G401 (cell line): ENCODE results near the gene SLC29A1. TPM values are rescaled to one million over a fixed set of nuclear protein-coding genes. Genes with fewer than 3 reads are reported as not detected.
A peak's percentile ranks its signal among the peaks of the same experiment; 100 is the strongest.

Source experiments
- DNase-seq: peaks from one replicate; pipeline ENCODE4 v3.0.0-alpha.2; 2015; ENCODE audit warnings: low spot score
- in situ Hi-C: cut with HindIII; loops from 2 replicates; pipeline ENCODE4 v1.10.0; 2016; ENCODE audit warnings: low sequenced_read_pairs, mixed read lengths
- total RNA-seq: library from RNA; depleted of rRNA; stranded (reverse); fragments of >200 nt; shearing (Covaris generic); gene quantifications from 2 replicates; pipeline ENCODE4 v1.2.3, GENCODE V29; 2014

Gene SLC29A1
- total RNA-seq, 1 experiment from 2014 or later = 46.1 TPM

DNA sequence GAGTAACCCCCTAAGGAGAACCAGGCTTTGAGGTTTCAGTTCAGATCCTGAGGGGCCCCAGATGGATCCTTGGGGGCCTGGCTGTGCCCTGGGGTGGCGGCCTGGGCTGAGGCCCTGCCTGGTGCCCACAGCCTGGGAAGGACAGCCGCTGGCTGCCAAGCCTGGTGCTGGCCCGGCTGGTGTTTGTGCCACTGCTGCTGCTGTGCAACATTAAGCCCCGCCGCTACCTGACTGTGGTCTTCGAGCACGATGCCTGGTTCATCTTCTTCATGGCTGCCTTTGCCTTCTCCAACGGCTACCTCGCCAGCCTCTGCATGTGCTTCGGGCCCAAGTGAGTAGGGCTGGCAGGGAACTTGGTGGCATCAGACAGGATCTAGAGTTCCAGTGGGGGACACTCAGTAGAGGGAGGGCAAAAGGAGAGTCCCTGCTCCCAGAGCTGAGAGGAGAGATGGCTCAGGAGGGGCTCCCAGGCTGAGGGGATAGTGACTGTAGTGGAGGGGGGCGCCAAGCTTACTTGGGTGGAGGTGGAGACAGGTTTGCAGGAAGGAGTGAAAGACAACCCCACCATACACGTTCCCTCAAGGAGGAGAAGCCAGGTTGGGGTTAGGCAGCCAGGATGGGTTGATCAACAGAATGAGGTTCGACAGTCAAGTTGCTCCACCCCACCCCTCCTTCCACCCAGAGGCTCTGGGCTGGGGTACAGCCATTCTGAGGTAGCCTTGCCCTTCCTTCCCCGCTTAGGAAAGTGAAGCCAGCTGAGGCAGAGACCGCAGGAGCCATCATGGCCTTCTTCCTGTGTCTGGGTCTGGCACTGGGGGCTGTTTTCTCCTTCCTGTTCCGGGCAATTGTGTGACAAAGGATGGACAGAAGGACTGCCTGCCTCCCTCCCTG lies 9.5 kb downstream of the SLC29A1 start:
- in situ Hi-C loops = loop anchor here (10.0 kb wide), 1 partner anchor 88 kb away; no protein-coding TSS in a partner anchor
- no peak for DNase-seq

DNA sequence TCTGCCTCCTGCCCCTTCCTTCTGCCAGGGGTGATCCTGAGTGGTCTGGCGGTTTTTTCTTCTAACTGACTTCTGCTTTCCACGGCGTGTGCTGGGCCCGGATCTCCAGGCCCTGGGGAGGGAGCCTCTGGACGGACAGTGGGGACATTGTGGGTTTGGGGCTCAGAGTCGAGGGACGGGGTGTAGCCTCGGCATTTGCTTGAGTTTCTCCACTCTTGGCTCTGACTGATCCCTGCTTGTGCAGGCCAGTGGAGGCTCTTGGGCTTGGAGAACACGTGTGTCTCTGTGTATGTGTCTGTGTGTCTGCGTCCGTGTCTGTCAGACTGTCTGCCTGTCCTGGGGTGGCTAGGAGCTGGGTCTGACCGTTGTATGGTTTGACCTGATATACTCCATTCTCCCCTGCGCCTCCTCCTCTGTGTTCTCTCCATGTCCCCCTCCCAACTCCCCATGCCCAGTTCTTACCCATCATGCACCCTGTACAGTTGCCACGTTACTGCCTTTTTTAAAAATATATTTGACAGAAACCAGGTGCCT lies 10.2 kb downstream of the SLC29A1 start:
- in situ Hi-C loops = loop anchor here (10.0 kb wide), 1 partner anchor 89 kb away; no protein-coding TSS in a partner anchor
- DNase-seq = no peak

DNA sequence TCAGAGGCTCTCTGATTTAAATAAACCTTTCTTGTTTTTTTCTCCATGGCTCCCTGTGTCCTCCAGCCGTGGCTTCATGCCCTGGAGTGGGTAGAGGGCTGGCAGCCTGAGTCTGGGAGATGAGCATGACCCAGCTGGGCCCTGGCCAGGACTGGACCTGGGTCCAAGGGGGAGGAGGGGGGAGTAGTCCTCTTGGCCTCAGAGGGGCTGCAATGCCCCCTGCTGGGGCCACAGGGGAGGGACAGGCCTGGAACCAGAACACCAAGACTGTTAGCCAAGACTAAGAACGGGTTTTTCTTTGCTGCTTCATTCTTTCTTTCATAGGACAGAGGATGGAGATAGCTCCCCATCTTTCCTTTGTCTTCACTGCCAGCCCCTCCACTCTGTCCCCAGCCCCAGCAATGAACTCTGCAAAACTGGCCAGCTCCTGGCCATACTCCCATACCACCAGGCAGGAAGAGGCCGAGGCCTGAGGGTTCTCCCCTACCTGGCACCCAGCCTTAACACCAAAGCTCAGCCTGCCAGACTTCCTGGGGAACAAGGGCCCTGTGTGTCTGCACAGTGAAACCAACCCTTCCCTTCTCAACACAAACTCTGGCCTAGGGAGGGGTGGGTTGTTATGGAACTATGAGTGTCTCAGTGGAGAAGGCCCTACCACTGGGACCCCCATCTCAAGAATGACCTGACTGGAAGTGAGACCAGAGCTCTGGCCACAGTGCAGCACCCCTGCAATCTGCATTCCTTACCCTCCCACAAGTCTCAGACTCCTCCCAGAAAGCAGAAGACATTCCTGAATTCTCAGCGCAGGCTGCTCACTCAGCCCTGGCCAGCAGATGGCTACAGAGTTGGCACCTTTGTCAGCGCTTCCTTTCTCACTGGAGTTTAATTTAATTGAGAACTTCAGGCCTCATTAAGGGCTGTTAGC lies 11.0 kb downstream of the SLC29A1 start:
- peak; percentile 89 for DNase-seq
- in situ Hi-C loops = loop anchor here (10.0 kb wide), 1 partner anchor 90 kb away; no protein-coding TSS in a partner anchor

DNA sequence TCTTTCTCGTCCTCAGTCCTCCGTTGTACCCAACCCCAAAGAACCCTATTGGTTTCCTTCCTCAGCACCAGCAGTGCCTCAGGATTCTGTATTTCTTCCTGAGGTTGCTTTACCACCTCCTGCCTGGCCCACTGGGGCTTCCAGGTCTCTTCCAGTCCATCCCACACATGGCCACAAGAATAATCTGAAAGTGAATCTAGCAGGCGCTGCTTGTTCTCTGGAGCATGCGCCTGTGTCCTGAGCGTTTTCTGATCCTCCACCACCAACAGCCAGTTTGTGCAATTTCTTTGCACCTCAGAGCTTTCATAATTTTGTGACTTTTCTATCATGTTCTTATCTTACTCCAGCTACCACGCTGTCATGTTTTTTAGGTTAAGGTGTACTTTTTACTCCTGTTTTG lies 11.9 kb downstream of the SLC29A1 start:
- DNase-seq = no peak
- in situ Hi-C loops = loop anchor here (10.0 kb wide), 1 partner anchor 90 kb away; no protein-coding TSS in a partner anchor

DNA sequence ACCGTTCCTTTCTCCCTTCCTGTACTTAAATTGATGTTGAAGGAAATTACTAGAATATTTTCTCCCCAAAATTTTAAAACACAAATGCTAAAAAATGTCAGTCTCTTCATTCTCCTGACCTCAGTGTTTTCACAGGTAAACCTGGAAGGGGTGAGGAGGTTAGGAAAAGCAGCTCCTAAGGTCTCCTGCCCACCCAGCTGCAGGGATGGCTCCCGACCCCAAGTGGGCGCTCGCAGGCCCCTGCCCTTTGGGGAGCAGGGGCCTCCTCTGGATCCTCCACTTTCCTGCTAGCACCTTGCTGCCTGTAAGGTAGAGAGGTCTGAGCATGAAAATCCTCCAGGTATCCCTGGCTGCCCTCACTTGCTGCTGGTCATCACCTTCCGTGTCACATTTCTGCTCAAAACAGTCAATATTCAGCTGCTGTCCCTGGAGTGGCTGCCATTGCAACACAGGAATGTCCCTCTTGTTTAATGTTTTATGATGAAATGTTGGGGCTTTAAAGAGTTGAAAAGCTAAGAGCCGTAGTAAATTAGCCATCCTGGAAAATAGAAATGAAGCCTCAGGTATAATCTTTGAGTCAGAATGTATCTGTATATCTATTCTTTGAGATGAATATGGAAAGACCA lies 12.6 kb downstream of the SLC29A1 start:
- no peak for DNase-seq
- in situ Hi-C loops = loop anchor here (10.0 kb wide), 1 partner anchor 91 kb away; no protein-coding TSS in a partner anchor

DNA sequence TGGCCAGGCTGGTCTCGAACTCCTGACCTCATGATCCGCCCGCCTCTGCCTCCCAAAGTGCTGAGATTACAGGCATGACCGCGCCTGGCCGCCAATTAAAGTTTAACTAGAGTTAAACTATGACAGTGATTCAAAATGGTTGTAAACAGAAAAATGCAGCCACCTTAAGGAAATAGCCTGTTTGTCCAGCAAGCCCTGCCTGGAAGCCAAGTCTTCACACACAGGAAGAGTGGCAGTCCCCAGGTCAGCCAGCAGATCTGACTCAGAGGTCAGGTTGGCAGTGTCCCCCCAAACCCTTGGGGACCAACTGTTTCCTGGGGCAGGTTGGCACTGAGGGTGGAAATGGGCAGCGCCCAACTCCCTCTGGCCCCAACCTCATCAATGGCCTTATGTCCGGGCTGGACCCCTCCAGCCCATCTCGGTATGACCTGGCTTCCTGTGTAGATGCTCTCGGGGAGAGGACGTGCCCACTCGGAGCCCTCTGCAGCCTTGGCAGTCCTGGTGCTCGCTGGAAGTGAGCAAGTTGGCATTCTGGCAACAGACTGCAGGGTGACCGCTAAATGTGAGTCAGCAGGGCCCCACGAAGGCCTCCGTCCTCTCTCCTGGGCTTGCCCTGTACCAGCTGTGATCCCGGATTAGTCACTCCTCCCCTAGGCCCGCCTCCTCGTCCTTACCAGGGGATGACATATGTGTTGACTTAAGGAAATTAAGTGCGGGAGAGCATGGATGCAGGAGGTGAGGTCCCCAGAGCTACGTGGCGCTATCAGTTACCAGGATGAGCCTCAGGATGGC lies 13.8 kb downstream of the SLC29A1 start:
- peak; percentile 86 for DNase-seq
- in situ Hi-C loops = loop anchor here (10.0 kb wide), 1 partner anchor 92 kb away; no protein-coding TSS in a partner anchor

DNA sequence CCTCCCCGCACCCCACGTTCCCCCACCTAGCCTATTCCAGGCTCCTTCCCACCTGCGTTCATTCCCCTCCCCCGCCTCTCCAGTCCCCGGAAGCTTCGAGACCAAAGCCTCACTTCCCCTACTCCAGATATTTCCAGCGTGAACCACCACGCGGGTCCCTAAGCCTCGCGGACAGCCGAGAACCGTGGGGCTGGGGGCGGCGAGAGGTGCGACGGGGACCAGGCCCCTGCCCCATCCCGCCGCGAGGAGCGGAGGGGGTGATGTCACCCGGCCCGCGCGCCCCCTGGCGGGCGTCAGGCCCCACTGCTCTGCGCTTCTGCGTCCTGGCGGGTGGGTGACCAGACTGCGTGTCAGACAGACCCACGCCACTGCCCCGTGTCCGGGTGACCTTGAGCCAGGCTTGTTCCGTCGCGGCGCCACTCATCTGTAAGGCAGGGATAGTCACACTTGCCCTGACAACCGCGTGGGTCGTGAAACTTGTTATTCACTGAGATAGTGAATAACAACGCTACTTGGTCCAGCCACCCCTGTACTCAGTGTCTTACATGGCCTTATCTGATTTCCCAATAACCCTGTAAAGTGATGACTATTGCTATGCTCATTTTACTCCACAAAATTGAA lies 14.5 kb downstream of the SLC29A1 start:
- in situ Hi-C loops = loop anchor here (10.0 kb wide), 1 partner anchor 93 kb away; no protein-coding TSS in a partner anchor
- DNase-seq = peak; percentile 78

DNA sequence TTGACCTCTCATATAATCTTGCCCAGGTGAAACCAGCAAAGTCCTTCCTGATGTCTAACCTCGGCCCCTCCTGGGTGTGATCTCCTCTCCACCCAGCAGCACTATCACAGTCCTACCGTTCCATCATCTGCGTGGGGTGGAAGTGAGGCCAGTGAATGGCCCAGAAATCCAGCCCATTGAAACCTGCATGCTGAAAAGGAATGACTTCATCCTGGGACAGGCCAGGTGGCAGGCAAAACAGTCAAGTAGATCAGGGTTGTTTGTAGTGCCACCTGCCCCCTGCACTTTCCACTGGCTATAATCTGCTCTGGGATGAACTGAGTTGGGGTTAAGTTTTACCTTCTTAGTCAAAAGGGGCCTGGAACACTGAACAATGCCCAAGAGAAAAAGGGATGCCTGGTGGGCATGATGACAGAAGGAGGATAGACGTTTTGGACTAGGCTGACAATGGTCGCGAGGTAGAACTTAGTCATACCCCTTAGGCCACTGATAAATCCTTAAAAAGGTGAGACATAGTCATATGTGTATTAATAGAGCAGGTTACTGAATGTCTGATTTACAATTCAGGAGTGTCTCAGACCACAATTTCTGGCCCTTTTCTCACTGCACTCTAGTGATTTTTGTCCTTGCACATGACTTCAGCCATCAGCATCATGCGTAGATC lies 15.4 kb downstream of the SLC29A1 start:
- DNase-seq = no peak
- in situ Hi-C loops = loop anchor here (10.0 kb wide), 1 partner anchor 94 kb away; no protein-coding TSS in a partner anchor

DNA sequence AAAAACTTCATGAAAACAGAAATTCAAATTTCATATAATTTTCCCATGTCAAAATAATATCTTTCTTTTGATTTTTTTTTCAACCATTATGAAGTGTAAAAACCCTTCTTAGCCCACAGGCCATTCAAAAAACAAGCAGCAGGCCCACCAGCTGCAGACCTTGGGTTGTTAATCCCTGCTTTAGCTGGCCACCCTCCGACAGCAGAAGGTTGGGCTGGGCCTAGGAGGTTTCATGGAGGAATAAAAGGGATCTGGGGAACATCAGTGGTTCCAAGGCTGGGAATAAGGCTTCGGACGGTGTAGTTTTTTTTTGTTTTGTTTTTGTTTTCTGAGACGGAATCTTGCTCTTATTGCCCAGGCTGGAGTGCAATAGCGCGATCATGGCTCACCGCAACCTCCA lies 19.9 kb downstream of the SLC29A1 start:
- no peak for DNase-seq
- in situ Hi-C loops = no loop called here

DNA sequence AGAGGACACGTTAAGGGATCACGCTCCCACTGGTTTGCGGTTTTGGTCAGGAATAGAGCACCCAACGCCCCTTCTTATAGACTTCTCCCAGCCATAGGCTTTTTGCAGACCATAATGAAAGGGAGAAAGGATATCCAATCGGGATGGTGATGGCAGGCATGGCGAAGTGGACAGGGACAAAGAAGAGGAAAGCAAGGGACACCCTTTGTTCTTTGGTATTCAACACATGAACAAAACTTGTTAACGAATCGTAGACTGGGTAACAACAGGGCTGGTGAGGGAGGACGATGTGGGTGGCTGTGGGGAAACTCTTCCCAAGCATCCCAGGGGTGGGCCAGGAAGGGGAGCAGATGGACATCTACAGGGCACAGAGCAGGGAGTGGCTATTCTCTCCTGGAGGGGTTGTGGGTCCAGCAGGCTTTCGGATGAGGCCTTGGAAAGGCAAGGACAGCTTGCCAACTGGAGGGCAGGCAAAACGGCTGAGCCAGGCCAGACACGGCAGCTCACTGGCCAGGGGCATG lies 22.1 kb downstream of the SLC29A1 start:
- in situ Hi-C loops = no loop called here
- no peak for DNase-seq

DNA sequence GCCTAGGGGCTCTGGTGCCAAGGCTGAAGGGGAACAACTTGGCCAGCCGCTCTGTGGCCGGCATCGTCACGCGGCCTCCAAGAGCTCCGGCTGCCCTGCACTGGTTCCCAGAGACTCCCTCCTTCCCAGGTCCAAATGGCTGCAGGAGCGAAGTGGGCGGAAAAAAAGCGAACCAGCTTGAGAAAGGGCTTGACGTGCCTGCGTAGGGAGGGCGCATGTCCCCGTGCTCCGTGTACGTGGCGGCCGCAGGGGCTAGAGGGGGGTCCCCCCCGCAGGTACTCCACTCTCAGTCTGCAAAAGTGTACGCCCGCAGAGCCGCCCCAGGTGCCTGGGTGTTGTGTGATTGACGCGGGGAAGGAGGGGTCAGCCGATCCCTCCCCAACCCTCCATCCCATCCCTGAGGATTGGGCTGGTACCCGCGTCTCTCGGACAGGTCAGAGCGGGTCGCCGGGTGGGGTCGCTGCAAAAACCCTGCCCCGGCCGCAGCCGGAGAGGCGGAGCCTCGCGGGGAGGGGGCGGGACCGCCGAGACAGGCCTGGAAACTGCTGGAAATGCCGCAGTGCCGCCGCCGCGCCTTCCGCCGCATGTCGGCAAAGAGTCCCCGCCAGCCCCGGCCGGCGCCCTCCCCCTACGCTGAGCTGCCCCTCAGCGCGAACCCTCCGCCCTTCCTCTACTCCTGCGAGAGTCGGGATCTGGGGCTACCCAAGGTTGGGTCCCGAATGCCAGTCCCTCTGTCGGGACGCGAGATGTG lies 22.7 kb downstream of the SLC29A1 start:
- in situ Hi-C loops = no loop called here
- DNase-seq = peak; percentile 87

DNA sequence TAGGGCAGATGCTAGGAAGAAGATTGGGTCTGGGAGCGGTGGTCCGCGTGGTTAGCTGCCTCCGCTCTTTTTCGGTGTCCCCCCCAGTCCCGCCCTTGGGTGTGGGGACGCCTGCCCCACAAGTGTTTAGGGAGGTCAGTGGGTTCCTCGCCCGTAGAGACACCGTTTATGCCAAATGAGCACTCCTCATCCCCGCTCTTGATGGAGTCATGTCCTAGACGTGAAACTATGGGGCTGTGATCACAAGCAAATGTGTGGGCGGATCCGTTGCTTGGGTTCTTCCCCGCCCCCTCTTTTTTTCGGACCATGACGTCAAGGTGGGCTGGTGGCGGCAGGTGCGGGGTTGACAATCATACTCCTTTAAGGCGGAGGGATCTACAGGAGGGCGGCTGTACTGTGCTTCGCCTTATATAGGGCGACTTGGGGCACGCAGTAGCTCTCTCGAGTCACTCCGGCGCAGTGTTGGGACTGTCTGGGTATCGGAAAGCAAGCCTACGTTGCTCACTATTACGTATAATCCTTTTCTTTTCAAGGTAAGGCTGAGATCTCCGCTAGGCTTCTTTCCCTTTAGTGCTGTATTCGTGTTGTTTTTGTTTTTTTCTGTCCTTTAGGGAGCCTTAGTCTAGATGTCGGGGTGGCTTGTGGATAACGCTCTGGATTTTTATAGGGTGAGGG lies 23.4 kb downstream of the SLC29A1 start, which contains the start of gene HSP90AB1:
Gene HSP90AB1, plus strand, starts transcription at position 439 of the 675 bp plus-strand sequence. CDS start 1,529 bp downstream, outside the sequence.
- peak; percentile 99 for DNase-seq
- in situ Hi-C loops = no loop called here

DNA sequence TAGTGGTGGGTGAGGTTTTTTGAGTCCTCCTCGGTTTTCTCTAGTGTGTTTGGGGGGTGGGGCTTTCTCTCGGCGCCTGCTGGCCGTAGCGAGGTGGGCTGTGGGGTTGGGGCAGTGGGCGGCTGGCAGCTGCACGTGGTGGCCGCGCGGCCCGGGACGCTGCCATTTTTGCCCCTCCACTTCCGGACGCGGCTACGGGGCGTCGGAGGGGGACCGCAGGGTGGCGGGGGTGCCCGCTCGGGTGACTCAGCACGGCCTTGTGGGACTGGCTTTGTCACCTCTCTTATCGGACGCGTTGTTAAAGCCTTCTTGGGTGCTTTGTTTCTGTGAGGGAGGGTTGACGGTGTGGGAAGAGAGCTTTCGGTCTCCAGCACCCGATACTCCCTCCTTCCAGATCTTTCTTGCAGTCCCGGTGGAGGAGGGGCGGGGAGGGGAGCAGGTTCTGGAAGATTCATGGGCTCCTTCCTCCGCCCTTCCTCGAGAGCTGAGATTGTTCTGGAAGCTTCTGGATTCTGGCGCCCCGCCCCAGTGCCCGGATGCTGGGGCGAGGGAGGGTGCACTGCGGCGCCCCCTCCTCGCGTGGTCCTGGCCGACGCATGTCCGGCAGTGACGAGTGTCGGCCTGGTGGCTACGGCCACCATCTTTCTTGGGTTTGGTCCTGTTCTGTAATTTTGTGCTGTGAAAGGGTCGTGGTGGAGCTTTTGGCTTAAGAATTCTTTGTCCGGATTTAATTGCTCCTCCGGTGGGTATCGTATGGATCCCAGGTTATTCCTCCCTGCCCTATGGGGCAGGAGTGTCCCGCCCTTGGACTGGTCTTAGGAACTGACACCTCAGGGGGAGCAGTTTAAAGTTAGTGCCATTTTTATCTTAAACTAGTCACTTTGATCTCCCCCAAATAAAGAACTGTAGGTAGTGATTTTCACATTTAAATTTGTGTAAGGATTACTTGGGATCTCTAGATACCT lies 24.2 kb downstream of the SLC29A1 start:
- peak; percentile 56 for DNase-seq
- in situ Hi-C loops = no loop called here

DNA sequence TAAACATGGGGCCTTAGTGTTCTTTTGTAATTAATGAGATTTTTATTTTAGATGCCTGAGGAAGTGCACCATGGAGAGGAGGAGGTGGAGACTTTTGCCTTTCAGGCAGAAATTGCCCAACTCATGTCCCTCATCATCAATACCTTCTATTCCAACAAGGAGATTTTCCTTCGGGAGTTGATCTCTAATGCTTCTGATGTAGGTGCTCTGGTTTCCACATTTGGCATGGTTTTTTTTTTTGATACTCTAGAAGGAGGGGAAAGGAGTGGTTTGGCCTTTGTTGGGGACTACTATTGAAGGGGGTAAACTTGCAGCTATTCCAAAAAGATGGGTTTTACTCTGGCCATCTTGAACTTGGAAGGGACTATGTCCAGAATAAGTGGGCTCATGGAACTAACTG lies 25.2 kb downstream of the SLC29A1 start:
- no peak for DNase-seq
- in situ Hi-C loops = no loop called here
